GM21825 (cell line): ENCODE measurements around the gene DUOXA1.

Experiments
- ATAC-seq: cut with Tn5 transposase; IDR thresholded peaks from one replicate; pipeline ENCODE4 v1.9.1; 2021; ENCODE audit warnings: mild to moderate bottlenecking, moderate library complexity; ENCODE audit not compliant: unreplicated experiment

Gene DUOXA1, protein sequence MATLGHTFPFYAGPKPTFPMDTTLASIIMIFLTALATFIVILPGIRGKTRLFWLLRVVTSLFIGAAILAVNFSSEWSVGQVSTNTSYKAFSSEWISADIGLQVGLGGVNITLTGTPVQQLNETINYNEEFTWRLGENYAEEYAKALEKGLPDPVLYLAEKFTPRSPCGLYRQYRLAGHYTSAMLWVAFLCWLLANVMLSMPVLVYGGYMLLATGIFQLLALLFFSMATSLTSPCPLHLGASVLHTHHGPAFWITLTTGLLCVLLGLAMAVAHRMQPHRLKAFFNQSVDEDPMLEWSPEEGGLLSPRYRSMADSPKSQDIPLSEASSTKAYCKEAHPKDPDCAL

DNA sequence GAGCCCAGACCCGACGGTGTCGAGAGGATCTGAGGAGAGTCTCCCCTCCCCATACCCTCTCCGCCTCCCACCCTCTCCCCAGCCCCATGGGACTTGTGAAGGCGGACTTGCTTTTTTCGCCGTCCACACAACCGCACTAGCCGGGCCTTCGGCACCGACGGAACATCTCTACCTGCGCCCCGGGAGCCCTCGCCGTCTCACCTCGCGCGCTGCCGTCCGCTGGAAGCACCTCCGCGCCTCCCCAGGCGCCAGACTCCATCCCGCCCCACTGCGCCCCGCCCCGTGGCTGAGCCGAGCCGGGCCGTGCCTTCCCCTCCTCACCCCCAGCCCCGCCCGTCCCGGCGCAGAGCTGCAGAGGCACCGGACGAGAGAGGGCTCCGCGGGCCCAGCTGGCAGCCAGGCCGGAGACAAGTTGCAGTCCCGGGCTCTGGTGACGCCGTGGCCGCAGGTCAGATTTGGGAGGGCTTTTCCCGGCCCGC lies at the start of gene DUOXA1, which contains the start of gene DUOX1:
Gene DUOXA1, minus strand, starts transcription at position 229 of the 479 bp plus-strand sequence. CDS start 6,865 bp downstream, outside the sequence.
Gene DUOX1, plus strand, starts transcription at position 344 of the 479 bp plus-strand sequence. CDS start 1,973 bp downstream, outside the sequence.
- no peak for ATAC-seq

DNA sequence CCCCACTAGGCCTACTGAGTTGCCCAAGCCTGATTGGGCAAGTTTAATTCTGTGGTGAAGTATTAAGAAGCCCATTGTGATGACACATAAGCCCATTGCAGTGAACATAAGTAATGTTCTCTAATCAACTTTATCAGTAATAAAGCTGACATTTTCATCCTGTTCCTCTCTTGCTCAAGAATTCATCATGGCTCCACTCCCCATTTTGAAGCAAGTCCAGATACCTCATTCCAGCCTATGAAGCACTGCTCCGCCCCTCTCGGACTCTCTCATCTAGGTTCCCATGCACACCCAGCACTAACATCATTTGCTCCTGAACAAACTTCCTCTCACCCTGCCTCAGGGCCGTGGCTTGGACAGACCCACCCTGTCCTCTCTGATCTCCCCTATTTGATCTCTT lies 47.6 kb upstream of the DUOXA1 start:
- ATAC-seq: no peak

DNA sequence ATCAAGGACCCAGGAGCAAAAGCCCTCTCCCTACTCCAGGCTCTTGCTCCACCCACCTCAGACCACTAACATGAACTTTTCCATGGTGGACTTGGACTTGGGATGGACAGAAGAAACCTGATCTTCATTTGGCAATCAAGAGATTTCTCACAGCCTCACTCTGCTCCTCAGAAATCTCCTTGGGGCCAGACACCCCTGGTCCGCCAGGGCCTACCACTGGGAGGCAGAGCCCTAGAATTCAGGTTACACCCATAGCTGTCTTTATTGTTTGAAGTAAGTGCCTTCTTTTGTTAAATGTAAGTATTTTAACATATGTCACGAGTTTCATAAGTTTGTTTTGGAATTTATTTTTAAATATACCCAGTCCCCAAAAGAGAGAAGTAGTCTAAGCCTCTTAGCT lies 44.9 kb upstream of the DUOXA1 start:
- ATAC-seq: no peak

DNA sequence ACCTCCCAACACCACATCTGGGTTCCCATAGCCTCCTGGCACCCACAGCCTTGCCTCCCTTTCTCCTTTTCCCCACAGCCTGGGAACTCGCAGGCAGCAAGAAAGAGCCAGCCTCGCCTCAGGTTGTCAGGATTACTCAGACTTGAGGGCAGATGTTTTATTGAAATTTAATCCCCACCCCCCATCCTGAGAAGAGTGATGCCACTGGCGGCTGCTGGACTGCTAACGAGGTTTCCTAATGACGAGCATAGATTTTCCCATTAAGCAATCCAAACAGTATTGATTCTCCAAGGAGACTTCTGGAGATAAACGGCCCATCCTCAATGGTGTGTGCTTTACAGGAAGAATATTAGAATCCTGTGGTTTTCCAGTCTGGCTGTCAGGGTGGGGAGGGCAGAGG lies 44.4 kb upstream of the DUOXA1 start:
- no peak for ATAC-seq

DNA sequence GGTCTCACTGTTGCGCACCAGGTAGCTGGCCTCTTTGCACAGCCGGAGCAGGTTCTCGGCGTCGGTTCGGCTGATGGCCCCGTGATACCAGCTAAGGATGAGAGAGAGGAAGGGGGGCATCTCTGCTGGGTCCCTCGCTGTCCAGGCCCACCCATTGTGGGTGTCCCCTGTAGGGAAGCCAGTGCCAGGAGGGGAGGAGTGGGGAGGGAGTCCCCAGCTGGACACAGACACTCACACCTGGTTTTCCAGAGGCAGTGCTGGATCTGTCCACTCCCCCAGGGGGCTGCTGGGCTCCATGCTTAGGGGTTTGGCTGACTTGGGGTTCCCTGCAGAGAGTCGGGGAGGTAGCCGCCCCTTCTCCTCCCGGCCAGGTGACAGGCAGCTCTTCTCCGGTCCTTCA lies 42.2 kb upstream of the DUOXA1 start:
- ATAC-seq: no peak

DNA sequence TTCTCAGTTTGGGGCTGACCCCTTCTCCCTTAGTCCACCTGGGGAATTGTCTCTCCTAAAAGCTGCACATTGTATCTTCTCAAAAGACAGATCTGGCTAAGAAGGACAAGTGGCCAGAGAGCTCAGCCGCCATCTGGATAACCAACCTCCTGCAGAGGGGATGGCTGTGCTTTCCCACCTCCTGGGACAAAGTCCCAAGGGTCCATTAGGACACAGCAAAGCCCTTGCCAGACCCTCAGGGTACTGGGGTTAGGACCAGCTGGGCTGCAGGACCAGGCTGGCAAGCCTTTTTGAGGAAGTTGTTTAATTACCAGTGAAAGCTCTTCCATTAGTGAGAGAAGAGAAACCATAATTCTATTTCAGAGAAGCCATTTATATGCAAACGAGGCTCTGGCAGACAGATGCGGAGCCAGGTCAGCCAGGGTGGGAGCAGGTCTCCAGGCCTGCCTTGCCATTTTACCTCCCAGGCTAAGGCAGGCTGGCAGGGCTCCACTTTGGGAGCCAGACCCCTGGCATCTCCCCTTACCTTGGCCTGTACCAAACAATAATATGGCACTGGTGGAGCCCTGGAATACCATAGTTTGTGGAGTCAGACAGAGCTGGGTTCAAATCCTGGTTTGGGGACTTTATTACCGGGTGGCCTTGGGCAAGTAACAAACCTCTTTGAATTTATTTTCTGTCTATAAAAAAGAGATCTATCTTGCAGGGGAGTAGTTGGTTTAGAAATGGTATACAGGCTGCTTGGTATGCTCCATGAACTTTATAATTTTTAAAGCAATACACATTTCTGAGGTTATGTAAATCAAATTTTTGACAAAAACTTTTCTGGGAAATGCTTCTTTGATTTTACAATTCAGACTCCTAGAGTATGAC lies 40.2 kb upstream of the DUOXA1 start:
- ATAC-seq: no peak

DNA sequence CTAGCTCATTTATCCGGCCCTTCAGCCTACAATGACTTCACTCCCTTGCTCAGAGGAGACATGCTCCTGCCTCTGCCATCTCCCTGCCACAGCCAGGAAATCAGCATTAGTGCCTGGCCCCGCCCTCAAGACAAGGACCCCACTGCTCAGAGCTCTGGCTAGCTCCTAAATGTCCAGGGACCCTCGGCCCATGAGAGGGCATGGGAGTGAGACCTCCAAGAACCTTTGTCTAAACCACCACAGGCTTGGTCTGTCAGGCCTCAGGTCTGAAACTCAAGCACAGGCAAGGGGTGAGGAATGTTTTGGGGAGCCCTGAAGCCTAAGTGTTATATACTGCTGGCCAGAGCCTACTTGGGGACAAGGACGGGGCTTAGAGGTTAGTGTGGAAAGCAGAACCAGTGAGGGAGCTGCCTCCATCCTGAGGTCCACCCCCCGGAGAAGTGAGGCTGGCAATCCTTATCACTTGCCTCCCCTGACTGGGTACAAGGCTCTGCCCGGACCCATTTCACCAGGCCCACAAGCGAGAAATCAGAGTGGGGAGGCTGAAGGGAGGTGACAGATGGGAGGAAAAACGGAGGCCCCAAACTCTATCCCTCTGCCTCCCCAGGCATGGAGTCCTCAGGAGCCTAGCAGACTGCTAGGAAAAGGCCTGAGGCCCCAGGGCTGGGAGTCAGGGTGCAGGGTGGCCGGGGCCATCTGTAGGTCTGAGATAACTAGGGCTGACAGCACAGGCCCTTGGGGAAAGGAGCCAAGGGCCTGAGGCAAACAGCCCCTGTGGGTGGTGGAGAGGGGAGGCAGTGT lies 39.3 kb upstream of the DUOXA1 start:
- ATAC-seq: no peak

DNA sequence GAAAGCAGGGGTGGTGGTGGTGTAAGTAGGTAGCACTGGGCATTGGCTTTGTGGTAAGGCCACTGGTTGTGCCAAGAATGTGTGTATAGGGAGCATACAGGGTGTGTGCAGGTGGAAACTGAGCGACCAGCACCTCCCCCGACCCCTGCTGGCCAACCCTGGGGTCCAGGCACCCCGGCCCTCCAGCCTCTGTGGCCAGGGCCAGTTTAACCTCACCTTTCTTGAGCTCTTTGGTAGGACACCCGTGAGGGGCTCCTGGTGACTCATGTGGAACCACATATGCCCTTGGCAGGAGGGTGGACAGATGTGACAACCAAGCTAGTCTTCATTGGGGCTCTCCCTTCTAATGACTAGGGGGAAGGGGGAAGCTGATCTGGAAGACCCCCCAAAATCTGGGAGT lies 38.6 kb upstream of the DUOXA1 start:
- no peak for ATAC-seq

DNA sequence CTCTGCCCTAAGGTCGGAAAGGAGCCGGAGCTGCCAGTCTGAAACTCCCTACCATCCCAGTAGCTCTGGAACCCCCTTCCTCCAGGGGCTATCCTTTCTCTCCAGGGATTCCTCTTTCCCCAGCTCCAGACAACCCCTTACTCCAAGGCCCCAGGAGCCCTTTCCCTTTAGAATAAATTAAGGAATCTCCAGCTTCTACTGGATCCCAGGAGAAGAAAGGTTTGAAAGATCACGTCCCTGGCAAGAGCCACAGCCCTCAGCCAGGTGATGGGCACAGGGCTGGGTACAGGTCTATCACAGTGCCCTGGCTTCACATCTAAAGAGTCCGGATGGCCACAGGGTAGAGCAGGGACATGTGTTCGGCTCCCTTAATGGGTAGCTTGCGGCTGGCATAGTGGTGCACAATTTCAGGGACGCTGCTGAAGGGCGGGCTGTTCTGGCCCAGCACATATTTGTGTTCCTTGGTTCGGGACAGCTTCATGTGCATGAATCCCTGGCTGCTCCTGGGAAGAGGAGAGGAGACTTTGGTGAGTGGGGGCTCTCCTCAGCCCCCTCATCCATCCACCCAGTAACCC lies 38.0 kb upstream of the DUOXA1 start:
- no peak for ATAC-seq

DNA sequence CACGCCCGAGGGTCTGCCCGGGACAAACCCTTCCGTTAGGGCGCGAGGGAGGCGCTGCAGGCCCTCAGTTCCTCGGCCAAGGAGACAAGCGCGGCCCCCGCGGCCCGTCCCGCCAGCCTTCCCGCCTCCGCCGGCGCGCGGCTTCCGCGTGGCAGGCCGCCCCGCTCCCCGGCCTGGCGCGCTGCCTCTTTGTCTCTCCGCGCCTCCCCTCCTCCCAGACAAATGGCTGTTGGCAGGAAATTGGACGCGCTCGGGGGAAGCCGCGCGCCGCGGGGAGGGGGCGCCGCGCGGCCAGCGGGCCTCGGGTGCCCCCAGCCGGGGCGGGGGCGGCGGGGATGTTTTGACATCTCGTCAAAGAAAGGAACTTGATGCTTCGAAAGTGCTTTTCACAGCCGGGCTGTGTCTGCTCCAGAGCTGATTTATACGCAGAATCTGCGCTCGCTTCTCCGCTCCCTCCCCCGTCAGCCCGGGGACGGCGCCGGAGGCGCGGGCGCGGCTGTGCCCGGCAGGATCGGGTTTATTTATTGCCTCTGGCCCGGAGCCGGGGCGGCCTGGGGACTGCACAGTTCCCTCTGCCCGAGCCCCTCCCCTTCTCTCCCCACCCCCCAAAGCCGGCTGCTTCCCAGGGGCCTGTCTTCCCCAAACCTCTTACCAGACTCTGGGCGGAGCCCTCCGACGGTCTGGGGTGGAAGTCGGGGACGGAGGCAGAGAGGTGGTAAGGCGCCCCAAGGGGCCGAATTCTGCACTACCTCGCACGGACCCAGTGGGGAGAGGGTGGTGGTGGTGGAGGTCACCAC lies 37.4 kb upstream of the DUOXA1 start:
- ATAC-seq: peak; percentile 91

DNA sequence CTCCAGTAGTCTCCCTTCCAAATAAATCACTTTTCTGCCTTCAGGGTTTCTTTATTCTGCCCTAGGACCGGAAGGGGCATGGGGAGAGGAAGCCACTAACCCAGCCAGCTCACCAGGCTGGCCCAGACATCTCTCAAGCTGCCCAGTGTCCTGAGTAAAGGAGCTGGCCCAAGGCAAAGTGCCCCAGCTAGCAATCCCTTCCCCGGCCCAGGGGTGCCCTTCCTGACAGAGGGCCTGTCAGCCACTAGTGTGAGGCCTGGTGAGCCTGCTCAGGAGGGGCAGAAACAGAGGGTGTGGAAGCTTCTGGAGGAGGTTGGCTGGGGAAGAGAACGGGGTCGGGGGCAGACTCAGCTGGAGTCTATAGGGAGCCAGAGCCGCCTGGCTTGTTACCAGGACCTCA lies 35.9 kb upstream of the DUOXA1 start:
- no peak for ATAC-seq

DNA sequence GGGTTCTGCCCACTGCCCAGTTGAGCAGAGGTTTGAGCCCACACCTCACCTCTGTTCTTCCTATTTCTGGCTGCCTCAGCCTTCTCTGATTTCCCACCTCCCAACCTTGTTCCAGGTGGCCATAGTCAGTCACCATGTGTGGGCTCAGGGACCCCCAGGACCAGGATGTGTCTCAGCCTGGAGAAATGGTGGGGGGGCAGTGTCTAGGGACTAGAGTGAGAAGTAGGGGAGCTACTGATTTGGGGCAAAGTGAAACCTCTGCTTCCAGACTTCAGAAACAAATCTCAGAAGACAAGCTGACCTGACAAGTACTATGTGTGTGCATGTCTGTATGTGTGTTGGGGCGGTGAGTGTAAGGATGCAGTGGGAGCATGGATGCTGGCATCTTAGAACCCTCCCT lies 35.2 kb upstream of the DUOXA1 start:
- ATAC-seq: no peak

DNA sequence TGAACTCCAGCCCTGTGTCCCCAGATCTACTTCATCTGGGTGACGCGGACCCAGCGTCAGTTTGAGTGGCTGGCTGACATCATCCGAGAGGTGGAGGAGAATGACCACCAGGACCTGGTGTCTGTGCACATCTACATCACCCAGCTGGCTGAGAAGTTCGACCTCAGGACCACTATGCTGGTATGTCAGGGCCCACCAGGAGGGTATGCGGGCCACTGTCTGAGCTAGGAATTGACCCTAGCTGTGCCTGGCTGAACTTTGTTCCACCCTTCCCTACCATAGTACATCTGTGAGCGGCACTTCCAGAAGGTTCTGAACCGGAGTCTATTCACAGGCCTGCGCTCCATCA lies 33.8 kb upstream of the DUOXA1 start:
- no peak for ATAC-seq

DNA sequence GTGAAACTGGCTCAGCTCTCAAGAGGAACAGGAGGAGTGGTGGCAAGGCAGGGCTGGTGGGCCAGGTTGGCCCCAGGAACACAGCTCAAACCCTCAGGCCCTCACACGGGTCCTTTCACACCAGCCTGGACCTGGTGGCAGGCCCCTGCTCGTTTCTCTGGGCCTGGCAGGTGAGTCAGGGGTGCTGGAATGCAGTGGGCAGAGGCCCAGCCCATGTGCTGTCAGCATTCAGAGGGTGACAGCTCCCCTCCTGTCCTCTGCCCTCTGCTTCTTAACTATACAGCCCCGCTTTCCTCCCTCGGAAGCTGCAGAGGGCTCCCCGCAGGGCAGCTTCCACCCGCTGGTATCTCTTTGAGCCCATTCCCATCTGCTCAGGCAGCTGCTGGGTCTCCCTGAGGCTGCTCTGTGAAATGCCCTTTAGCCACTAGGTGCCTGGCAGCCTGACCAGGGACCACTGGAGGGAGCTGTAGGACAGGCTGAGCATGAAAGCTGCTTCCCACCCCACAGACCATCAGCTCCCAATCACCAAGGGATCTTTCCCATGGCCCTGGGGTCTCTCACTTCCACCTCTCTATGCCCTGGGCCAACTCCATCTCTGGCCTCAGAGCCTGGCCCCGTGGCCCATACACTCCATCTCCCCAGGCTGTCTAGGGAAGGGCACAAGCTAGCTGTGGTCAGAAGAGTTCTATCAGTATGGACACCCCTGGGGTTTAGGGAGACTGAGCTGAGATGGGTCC lies 33.3 kb upstream of the DUOXA1 start:
- no peak for ATAC-seq

DNA sequence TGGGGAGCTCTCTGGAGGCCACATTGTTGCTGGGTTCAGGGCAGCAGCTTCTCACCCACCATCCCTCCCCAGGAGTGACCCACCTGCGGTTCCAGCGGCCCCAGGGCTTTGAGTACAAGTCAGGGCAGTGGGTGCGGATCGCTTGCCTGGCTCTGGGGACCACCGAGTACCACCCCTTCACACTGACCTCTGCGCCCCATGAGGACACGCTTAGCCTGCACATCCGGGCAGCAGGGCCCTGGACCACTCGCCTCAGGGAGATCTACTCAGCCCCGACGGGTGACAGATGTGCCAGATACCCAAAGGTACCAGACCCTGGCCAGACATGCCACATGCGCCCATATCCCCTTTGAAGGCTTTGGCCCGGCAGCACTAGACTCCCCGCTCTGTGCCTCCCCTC lies 32.0 kb upstream of the DUOXA1 start:
- no peak for ATAC-seq

DNA sequence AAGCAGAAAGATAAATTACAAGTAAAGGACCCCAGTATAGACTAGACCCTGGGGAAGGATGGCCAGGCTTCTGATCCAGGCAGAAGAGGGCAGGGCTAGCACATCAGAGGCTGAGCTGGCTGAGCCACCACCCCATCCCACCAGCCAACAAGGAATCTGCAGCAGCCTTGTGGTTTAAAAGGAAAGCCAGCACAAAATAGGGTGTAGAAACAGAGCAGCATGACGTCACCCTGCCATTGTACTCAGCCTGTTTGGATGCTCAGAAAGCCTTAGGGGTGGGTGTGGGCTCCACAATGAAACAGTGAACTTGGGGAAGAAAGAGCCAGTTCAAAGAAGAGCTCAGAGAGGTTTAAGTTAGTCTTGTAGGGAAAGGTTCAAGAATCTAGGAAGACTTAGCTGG lies 28.3 kb upstream of the DUOXA1 start:
- no peak for ATAC-seq

DNA sequence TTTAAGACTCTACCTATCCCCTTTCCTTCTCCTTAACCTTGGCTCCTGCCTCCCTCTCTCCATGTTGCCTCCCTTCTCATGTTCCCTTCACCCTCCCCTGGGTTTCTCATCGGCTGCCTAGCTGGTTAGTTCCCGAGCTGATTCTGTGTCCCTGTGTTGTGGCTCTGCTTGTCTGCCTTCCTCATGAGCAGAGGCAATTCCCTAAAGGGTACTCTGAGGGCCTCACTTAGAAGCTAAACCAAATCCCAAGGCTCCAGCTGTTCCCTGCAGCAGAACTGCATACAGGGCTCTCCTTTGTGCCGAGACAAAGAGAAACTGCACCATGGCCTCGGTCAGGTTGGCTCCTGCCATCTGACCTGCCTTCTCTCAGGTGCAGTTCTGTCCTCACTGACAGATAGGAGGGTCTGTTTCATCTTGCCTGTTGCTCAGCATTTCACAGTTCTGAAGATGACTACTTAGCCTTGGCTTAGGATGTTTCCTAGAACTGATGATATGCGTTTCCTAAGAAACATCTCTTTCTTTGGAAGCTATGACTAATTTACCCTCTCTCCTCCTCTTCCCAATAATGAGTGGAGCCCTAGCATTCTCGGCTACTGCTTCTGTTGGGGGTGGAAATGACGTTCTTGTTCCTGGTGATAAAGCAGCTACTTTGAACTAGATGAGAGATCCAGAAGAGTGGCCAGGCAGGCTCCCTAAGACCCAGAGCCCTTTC lies 27.2 kb upstream of the DUOXA1 start:
- no peak for ATAC-seq

DNA sequence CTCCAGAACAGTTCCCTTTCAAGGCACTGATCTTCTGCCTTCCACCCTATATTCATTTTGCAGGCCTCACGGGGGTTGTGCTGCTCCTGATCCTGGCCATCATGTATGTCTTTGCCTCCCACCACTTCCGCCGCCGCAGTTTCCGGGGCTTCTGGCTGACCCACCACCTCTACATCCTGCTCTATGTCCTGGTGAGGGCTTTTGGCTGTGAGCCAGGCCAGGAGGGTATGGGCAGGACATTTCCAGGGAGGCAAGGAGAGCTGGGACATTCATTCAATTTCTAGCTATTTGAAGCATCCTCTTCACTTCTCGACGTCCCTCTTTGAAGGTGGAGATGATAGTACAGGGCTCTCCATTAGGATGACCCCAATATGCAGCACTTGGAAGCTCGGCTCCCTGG lies 26.1 kb upstream of the DUOXA1 start:
- ATAC-seq: no peak
